ENCODE results near the gene PROC. TPM values are rescaled to one million over a fixed set of nuclear protein-coding genes. Genes with fewer than 3 reads are reported as not detected.
"Not testable (repeated sequence)": the region's sequence is repeated elsewhere in the genome, so short reads cannot be mapped to it uniquely, and the experiment has no call there.

Gene PROC
- total RNA-seq, 4 donors from 2014 or later = 2.1 TPM; not detected in 3

DNA sequence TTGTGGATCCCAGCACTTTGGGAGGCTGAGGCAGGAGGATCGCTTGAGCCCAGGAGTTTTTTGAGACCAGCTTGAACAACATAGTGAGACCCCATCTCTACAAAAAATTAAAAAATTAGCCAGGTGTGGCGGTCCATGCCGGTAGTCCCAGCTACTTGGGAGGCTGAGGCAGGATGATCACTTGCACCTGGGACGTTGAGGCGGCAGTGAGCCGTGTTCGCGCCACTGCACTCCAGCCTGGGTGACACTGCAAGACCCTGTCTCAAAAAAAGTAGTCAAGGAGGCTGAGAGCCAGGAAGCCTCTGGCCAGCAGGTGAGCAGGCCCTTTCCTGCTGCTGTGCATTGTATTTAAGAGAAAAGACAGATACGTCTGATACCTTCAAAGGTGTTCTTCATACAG is 11.1 kb upstream of the PROC start:
- intact Hi-C loops (cut with DNase I) = no loop called here
- WGBS, 2 donors = 72 to 88% methylated on average over 4 to 8 of the region's 9 CpGs
- peaks cover 19 to 58% (median 25%) of the 10 kb centered on the region in 3 donors for H3K4me1 ChIP-seq
- DNase-seq = no peak
- no peaks in the 10 kb centered on the region for H3K36me3 ChIP-seq
- H3K4me3 ChIP-seq = no peak overlapping the region
- no peaks in the 10 kb centered on the region for H3K9me3 ChIP-seq
- TF ChIP-seq POLR2A (IDR thresholded peaks at IDR 0.05) = no peak
- TF ChIP-seq, protein P1, sequence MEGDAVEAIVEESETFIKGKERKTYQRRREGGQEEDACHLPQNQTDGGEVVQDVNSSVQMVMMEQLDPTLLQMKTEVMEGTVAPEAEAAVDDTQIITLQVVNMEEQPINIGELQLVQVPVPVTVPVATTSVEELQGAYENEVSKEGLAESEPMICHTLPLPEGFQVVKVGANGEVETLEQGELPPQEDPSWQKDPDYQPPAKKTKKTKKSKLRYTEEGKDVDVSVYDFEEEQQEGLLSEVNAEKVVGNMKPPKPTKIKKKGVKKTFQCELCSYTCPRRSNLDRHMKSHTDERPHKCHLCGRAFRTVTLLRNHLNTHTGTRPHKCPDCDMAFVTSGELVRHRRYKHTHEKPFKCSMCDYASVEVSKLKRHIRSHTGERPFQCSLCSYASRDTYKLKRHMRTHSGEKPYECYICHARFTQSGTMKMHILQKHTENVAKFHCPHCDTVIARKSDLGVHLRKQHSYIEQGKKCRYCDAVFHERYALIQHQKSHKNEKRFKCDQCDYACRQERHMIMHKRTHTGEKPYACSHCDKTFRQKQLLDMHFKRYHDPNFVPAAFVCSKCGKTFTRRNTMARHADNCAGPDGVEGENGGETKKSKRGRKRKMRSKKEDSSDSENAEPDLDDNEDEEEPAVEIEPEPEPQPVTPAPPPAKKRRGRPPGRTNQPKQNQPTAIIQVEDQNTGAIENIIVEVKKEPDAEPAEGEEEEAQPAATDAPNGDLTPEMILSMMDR (IDR thresholded peaks at IDR 0.05) = no peak
- no peaks in the 10 kb centered on the region for H3K27me3 ChIP-seq
- peak overlapping the region in 1 of 4 donors; percentile 88 for H3K27ac ChIP-seq

DNA sequence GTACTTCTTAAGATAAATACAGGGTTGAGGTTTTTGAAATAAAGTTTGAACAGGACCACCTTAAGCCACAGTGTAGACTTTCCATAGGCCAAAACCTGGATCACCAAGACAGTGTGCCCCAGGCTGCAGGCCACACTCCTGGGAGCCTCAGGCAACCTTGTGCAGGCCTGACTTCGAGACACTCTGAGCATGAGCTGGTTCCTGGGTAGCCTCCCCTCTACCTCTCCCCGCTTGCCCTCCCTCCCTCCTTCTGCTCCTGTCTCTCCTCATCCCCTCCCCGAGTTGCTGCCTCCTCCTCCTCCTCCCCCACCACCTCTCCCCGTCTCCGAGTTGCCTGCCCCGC is 10.6 kb upstream of the PROC start:
- peak overlapping the region in 3 of 4 donors; percentile 53 to 69 (median 59) for H3K4me3 ChIP-seq

DNA sequence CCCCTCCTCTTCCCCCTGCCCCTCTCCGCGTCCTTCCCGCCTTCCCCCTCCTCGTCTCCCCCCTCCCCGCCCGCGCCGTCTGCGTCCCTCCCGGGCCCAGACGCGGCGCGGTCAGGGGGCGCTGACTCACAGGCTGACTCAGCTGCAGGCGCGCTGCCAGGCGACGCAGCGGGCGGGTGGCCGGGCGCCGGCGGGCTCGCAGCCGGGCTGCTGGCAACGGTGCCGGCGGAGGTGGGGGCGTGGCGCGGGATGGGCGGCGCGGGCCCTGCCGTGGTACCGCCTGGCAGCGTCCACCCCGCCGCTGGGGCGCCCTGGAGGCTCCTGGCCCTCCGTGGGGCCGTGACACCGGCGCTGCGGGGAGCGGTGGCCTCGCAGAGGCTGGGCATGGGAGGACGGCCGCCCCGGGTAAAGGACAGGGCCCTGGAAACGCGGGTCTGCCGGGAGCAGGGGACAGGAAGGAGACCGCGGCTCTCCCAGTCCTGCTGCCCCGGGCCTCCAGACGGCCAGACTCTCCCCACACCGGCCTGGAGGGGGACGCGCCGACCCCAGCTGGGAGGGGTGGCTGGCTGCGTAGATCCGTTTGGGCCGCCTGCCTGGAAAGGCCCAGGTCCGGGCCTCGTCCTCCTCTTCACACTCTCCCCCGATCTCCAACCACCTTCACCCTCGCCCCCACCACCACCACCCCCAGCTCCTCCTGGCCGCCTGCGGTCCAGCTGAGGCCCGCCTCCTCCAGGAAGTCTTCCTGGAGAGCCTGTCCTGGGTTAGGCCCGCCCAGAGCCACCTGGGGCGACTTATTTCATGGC is 10.0 kb upstream of the PROC start:
- WGBS, 2 donors = 3 to 15% methylated on average over 6 to 20 of the region's 75 CpGs
- intact Hi-C loops (cut with DNase I) = no loop called here
- H3K9me3 ChIP-seq = no peaks in the 10 kb centered on the region
- H3K4me1 ChIP-seq = peaks cover 19 to 55% (median 25%) of the 10 kb centered on the region in 3 donors
- peak in 2 of 4 donors; percentile 26 to 44 for TF ChIP-seq POLR2A (IDR thresholded peaks at IDR 0.05)
- TF ChIP-seq, protein P1 (IDR thresholded peaks at IDR 0.05) = no peak
- peak; percentile 43 for DNase-seq
- H3K36me3 ChIP-seq = no peaks in the 10 kb centered on the region
- H3K27me3 ChIP-seq = no peaks in the 10 kb centered on the region
- H3K27ac ChIP-seq = peak overlapping the region; percentile 78 to 94 (median 89)
- peak overlapping the region; percentile 35 to 69 (median 56) for H3K4me3 ChIP-seq

More for the DNA sequence above, 10.6 kb upstream of the PROC start:
- intact Hi-C loops (cut with DNase I) = no loop called here
- Histone ChIP-seq H3K27ac (peak overlapping the region; percentile 78 to 94 (median 89)), H3K9me3 (no peaks in the 10 kb centered on the region), H3K4me1 (peaks cover 19 to 55% (median 25%) of the 10 kb centered on the region in 3 donors), H3K36me3 (no peaks in the 10 kb centered on the region), H3K27me3 (no peaks in the 10 kb centered on the region)
- TF ChIP-seq POLR2A (IDR thresholded peaks at IDR 0.05) = no peak
- TF ChIP-seq, protein P1 (IDR thresholded peaks at IDR 0.05) = no peak
- DNase-seq = no peak
- 0 to 3% methylated on average over 2 to 4 of the region's 6 CpGs for WGBS, 2 donors

DNA sequence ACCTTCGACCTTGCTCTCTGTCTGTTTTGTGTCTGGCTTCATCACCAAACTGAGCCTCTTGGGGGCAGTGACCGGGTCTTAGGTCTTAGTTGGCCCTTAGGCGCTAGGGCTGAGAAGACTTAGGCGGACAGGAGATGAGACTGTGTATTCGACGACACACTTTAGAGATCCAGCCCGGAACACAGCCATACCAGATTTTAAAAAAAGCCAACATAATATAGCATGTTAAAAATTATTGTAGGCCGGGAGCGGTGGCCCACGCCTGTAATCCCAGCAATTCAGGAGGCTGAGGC is 9.5 kb upstream of the PROC start:
- H3K36me3 ChIP-seq = no peaks in the 10 kb centered on the region
- no peak for DNase-seq
- H3K9me3 ChIP-seq = no peaks in the 10 kb centered on the region
- 77 to 84% methylated on average over 6 to 7 of the region's 10 CpGs for WGBS, 2 donors
- H3K4me1 ChIP-seq = peaks cover 19 to 56% (median 25%) of the 10 kb centered on the region in 3 donors
- peak overlapping the region in 3 of 4 donors; percentile 53 to 69 (median 59) for H3K4me3 ChIP-seq
- H3K27me3 ChIP-seq = no peaks in the 10 kb centered on the region
- intact Hi-C loops (cut with DNase I) = no loop called here
- TF ChIP-seq POLR2A (IDR thresholded peaks at IDR 0.05) = no peak
- TF ChIP-seq, protein P1 (IDR thresholded peaks at IDR 0.05) = no peak
- peak overlapping the region; percentile 78 to 94 (median 89) for H3K27ac ChIP-seq

DNA sequence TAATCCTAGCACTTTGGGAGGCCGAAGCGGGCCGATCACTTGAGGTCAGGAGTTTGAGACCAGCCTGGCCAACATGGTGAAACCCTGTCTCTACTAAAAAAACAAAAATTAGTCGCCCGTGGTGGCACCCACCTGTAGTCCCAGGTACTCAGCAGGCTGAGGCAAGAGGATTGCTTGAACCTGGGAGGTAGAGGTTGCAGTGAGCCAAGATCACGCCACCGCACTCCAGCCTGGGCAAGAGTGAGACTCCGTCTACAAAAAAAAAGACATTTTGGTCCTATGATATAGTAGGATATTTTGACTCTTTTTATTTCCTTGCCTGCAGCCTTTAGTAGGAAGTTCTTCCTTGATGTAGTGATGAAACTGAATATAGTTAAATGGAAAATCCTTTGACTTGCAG is 8.5 kb upstream of the PROC start:
- not testable (repeated sequence) for DNase-seq, H3K9me3 ChIP-seq, H3K27me3 ChIP-seq, H3K36me3 ChIP-seq, H3K4me3 ChIP-seq
- WGBS, 2 donors = 87 to 88% methylated on average over 8 of the region's 8 CpGs
- intact Hi-C loops (cut with DNase I) = loop anchor here (10.0 kb wide), 1 partner anchor 115 kb away; the partner anchor contains the start of gene ERCC3
- peak overlapping the region in 1 of 4 donors; percentile 60 for H3K27ac ChIP-seq
- H3K4me1 ChIP-seq = peaks cover 19 to 59% (median 25%) of the 10 kb centered on the region in 3 donors

All from esophagus squamous epithelium (tissue), 5 donors.